Fibroblast of villous mesenchyme (primary cell): ENCODE data around the gene SCMH1. TPM values are rescaled to one million over a fixed set of nuclear protein-coding genes. Genes with fewer than 3 reads are reported as not detected.

ENCODE experiments used
- DNase-seq: peaks from one replicate; pipeline ENCODE4 v3.0.0-alpha.2; 2010; ENCODE audit warnings: low read depth
- H3K4me3 ChIP-seq: 2 replicates; pipeline ENCODE4 v1.5.1; 2011; ENCODE audit warnings: low read depth, mild to moderate bottlenecking, low read length
- CTCF ChIP-seq: IDR thresholded peaks from 2 replicates; pipeline ENCODE4 v1.5.1; 2012; ENCODE audit warnings: low read depth, mild to moderate bottlenecking, low read length; ENCODE audit not compliant: insufficient read depth
- total RNA-seq: library from RNA; depleted of rRNA; stranded (reverse); fragments of >200 nt; gene quantifications from 2 replicates; pipeline ENCODE4 v1.2.3, GENCODE V29; 2012

Gene SCMH1
- total RNA-seq, 1 donor = 19.4 TPM

GRCh38 chr1:40987439-40988276 is 254.4 kb downstream of the SCMH1 start:
- no peak for DNase-seq
- no peak overlapping the region for H3K4me3 ChIP-seq
- TF ChIP-seq CTCF = no peak

- TF ChIP-seq CTCF = no peak
- H3K4me3 ChIP-seq = no peak overlapping the region
- peak; percentile 64 for DNase-seq
Measured at GRCh38 chr1:40986956-40987355, 255.2 kb downstream of the SCMH1 start.

- H3K4me3 ChIP-seq = no peak overlapping the region
- no peak for TF ChIP-seq CTCF
- DNase-seq = no peak
Measured at GRCh38 chr1:40986328-40986783, 255.8 kb downstream of the SCMH1 start.

GRCh38 chr1:40985875-40986274 is 256.2 kb downstream of the SCMH1 start:
- H3K4me3 ChIP-seq = no peak overlapping the region
- no peak for DNase-seq
- TF ChIP-seq CTCF = no peak

- no peak for TF ChIP-seq CTCF
- DNase-seq = no peak
- H3K4me3 ChIP-seq = no peak overlapping the region
Measured at GRCh38 chr1:40985161-40985560, 256.9 kb downstream of the SCMH1 start.

- DNase-seq = no peak
- no peak overlapping the region for H3K4me3 ChIP-seq
- TF ChIP-seq CTCF = no peak
Measured at GRCh38 chr1:40984531-40984930, 257.6 kb downstream of the SCMH1 start.
